ENCODE measurements around the gene IFFO2.

DNA sequence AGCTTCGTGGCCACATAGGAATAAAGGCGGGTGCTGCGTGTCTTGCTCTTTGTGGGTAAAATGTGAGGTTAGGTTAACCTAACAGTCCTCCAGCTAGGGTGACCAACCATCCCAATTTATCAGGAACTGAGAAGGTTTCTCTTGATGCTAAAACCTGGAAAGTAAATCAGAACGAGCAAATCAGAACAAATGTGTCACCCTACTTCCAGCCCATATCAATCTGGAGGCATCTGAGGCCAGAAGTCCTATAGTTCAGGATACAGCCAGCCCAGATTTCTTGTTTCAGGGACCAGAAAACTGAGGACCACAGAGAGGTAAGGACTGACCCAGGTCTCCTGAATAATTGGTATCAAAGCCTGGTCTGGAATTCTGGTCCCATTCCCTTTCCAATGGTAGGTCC is 3.1 kb upstream of the IFFO2 start:
- no peak for TF ChIP-seq POLR2A (IDR thresholded peaks at IDR 0.05)
- TF ChIP-seq, protein P1, sequence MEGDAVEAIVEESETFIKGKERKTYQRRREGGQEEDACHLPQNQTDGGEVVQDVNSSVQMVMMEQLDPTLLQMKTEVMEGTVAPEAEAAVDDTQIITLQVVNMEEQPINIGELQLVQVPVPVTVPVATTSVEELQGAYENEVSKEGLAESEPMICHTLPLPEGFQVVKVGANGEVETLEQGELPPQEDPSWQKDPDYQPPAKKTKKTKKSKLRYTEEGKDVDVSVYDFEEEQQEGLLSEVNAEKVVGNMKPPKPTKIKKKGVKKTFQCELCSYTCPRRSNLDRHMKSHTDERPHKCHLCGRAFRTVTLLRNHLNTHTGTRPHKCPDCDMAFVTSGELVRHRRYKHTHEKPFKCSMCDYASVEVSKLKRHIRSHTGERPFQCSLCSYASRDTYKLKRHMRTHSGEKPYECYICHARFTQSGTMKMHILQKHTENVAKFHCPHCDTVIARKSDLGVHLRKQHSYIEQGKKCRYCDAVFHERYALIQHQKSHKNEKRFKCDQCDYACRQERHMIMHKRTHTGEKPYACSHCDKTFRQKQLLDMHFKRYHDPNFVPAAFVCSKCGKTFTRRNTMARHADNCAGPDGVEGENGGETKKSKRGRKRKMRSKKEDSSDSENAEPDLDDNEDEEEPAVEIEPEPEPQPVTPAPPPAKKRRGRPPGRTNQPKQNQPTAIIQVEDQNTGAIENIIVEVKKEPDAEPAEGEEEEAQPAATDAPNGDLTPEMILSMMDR (IDR thresholded peaks at IDR 0.05) = no peak
